NCI-H460 (cell line): ENCODE results near the gene TANGO2. TPM values are rescaled to one million over a fixed set of nuclear protein-coding genes. Genes with fewer than 3 reads are reported as not detected.

Experiments
- DNase-seq: peaks from one replicate; pipeline ENCODE4 v3.0.0-alpha.2; 2016; ENCODE audit warnings: low read depth; ENCODE audit errors: extremely low read depth
- total RNA-seq: library from RNA; depleted of rRNA; stranded (reverse); fragments of >200 nt; shearing (Covaris generic); gene quantifications from 2 replicates; pipeline ENCODE4 v1.2.3, GENCODE V29; 2014

TANGO2 gene
- total RNA-seq, 1 experiment from 2014 or later = 13.0 TPM

- no peak for DNase-seq
Measured at GRCh38 chr22:20083157-20083890, 62.4 kb downstream of the TANGO2 start.

GRCh38 chr22:20083891-20084546 is 63.1 kb downstream of the TANGO2 start:
- DNase-seq = no peak

- DNase-seq = no peak
Measured at GRCh38 chr22:20084547-20085413, 63.9 kb downstream of the TANGO2 start.

- no peak for DNase-seq
Measured at GRCh38 chr22:20085651-20086050, 64.7 kb downstream of the TANGO2 start.

GRCh38 chr22:20086101-20086599 is 65.2 kb downstream of the TANGO2 start:
- DNase-seq = no peak

GRCh38 chr22:20086763-20087162 is 65.9 kb downstream of the TANGO2 start:
- DNase-seq = no peak

- DNase-seq = no peak
Measured at GRCh38 chr22:20087319-20088262, 66.7 kb downstream of the TANGO2 start.

- no peak for DNase-seq
Measured at GRCh38 chr22:20088263-20088648, 67.3 kb downstream of the TANGO2 start.

GRCh38 chr22:20089226-20089976 is 68.5 kb downstream of the TANGO2 start:
- DNase-seq = no peak

GRCh38 chr22:20089977-20090729 is 69.2 kb downstream of the TANGO2 start:
- DNase-seq = no peak

- DNase-seq = no peak
Measured at GRCh38 chr22:20090730-20091240, 69.9 kb downstream of the TANGO2 start.

- DNase-seq = no peak
Measured at GRCh38 chr22:20091690-20092476, 71.0 kb downstream of the TANGO2 start.

GRCh38 chr22:20092477-20092854 is 71.6 kb downstream of the TANGO2 start:
- DNase-seq = no peak

- DNase-seq = no peak
Measured at GRCh38 chr22:20093418-20094196, 72.7 kb downstream of the TANGO2 start.

- DNase-seq = no peak
Measured at GRCh38 chr22:20094197-20094807, 73.4 kb downstream of the TANGO2 start.

GRCh38 chr22:20095521-20095920 is 74.6 kb downstream of the TANGO2 start:
- no peak for DNase-seq
